ENCODE data around the gene TENT4A.
A peak's percentile ranks its signal among the peaks of the same experiment; 100 is the strongest.

Gene TENT4A

DNA sequence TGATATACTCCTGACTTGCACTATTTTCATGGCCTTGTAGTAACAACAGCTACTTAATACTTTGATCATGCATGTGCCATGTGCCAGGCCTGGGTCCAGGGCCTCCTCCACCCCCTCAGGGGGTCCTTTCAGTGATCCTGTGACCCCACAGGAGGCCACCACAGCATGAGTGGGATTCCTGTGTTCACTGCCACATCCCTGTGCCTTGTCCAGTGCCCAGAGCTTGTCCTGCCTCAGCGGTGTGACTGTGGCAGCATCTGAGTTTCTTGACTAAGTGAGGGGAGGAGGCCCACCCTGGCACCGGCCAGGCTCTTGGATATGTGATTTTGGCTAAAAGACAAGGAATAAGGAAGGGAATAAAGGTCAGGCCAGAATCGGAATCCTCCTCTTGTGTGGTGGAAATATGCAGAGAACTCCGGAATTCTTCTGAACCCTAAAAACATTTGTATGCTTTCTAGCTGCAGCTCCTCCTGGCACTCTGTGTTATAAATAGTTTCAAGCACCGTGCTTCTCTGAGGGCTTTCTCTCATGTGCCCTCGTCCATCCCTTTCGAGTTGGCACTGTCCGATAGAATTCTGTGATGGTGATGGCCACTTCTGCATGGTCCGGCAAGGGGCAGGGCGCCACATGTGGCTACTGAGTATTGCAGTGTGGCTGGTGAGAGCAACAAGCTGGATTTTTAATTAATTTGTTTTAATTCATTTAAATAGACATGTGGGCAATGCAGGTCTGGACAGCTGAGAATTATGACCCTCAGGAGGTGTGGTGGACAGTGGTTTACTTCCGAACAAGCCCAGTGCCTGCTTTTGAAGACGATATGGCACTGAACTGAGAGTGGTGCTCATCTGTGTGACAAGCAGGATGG is 31.8 kb downstream of the TENT4A start:
- in situ Hi-C loops (cut with MboI; ENCODE audit: low sequenced_read_pairs, unreplicated experiment) = loop anchor here (25.0 kb wide), 2 partner anchors 108 to 1258 kb away; partner anchors contain the start of genes NSUN2 and SRD5A1
- DNase-seq (ENCODE audit: low spot score) = no peak
- no peak for TF ChIP-seq CTCF (IDR thresholded peaks at IDR 0.05; ENCODE audit: borderline replicate concordance, control extremely low read depth, extremely low read depth, insufficient read depth, missing control alignments)

DNA sequence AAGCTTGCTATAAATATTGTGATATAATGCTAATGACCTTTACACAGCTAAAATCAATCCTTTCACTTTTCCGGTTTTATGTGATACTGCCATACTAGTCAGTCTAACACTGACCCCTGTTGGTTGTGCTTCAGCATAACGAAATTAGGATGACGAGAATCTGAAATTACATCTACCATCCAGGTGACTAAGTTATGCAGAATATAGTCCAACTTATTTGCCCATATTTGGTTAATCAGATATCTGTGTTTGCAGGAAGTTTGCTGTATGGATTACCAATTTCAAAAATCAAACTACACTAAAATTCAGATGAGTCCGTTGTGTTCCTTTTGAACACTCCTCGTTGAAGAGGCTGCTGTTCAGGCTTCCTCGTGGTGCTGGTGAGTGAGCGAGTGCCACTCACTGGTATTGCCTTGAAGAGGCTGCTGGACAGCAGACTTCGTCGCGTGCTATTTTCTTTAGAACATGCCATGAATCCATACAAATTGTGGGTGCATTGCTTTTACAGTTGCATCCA is 32.5 kb downstream of the TENT4A start:
- TF ChIP-seq CTCF (IDR thresholded peaks at IDR 0.05; ENCODE audit: borderline replicate concordance, control extremely low read depth, extremely low read depth, insufficient read depth, missing control alignments) = peak; percentile 69
- in situ Hi-C loops (cut with MboI; ENCODE audit: low sequenced_read_pairs, unreplicated experiment) = loop anchor here (25.0 kb wide), 2 partner anchors 108 to 1258 kb away; partner anchors contain the start of genes NSUN2 and SRD5A1

GRCh38 chr5:6746244-6746643 is 33.0 kb downstream of the TENT4A start:
- in situ Hi-C loops (cut with MboI; ENCODE audit: low sequenced_read_pairs, unreplicated experiment) = loop anchor here (25.0 kb wide), 2 partner anchors 109 to 1259 kb away; partner anchors contain the start of genes NSUN2 and SRD5A1
- no peak for TF ChIP-seq CTCF (IDR thresholded peaks at IDR 0.05; ENCODE audit: borderline replicate concordance, control extremely low read depth, extremely low read depth, insufficient read depth, missing control alignments)
- no peak for DNase-seq (ENCODE audit: low spot score)

More for the DNA sequence above, 32.5 kb downstream of the TENT4A start:
- peak; percentile 75 for DNase-seq (ENCODE audit: low spot score)

GRCh38 chr5:6747103-6747502 is 33.9 kb downstream of the TENT4A start:
- TF ChIP-seq CTCF (IDR thresholded peaks at IDR 0.05; ENCODE audit: borderline replicate concordance, control extremely low read depth, extremely low read depth, insufficient read depth, missing control alignments) = no peak
- in situ Hi-C loops (cut with MboI; ENCODE audit: low sequenced_read_pairs, unreplicated experiment) = loop anchor here (25.0 kb wide), 2 partner anchors 110 to 1260 kb away; partner anchors contain the start of genes NSUN2 and SRD5A1

DNA sequence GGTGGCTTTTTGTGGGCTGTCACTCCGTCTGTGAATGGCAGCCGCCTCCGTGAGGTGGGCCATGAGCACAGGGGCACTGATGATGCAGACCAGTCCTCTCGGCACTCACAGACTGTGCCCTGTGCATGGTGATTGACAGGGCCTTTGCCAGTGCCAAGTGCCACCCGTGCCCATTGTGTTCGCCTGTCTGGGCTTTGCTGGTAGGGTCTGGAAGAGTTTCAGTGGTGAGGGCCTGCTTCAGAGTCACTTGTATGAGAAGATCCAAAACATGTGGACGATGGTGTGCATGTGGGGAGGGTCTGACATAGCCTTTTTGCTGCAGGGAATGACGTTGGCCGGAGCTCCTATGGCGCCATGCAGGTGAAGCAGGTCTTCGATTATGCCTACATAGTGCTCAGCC is 34.9 kb downstream of the TENT4A start:
- TF ChIP-seq CTCF (IDR thresholded peaks at IDR 0.05; ENCODE audit: borderline replicate concordance, control extremely low read depth, extremely low read depth, insufficient read depth, missing control alignments) = no peak
- in situ Hi-C loops (cut with MboI; ENCODE audit: low sequenced_read_pairs, unreplicated experiment) = loop anchor here (25.0 kb wide), 2 partner anchors 111 to 1261 kb away; partner anchors contain the start of genes NSUN2 and SRD5A1
- DNase-seq (ENCODE audit: low spot score) = no peak

More at GRCh38 chr5:6747103-6747502, 33.9 kb downstream of the TENT4A start:
- no peak for DNase-seq (ENCODE audit: low spot score)

- in situ Hi-C loops (cut with MboI; ENCODE audit: low sequenced_read_pairs, unreplicated experiment) = loop anchor here (25.0 kb wide), 2 partner anchors 112 to 1262 kb away; partner anchors contain the start of genes NSUN2 and SRD5A1
- no peak for DNase-seq (ENCODE audit: low spot score)
- no peak for TF ChIP-seq CTCF (IDR thresholded peaks at IDR 0.05; ENCODE audit: borderline replicate concordance, control extremely low read depth, extremely low read depth, insufficient read depth, missing control alignments)
These were observed 35.9 kb downstream of the TENT4A start for GRCh38 chr5:6749026-6749716.

Data from GM13976 (cell line).